ENCODE measurements around the gene FNTB. TPM values are rescaled to one million over a fixed set of nuclear protein-coding genes. Genes with fewer than 3 reads are reported as not detected.
A peak's percentile ranks its signal among the peaks of the same experiment; 100 is the strongest.

Gene FNTB
- total RNA-seq, 1 experiment from 2014 or later = 20.7 TPM

DNA sequence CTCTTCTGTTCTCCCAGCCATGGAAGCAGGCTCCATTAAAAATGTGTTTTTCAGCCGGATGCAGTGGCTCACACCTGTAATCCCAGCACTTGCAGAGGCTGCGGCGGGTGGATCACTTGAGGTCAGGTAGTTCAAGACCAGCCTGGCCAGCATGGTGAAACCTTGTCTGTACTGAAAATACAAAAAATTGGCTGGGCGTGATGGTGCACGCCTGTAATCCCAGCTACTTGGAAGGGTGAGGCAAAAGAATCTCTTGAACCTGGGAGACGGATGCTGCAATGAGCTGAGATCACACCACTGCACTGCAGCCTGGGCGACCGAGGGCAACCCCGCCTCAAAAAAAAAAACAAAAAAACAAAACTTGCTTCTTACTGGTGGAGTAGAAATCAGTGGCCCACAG is 39.8 kb downstream of the FNTB start:
- H4K20me1 ChIP-seq (ENCODE audit: control insufficient read depth, insufficient read depth, insufficient read length) = no peaks in the 10 kb centered on the region
- H3T11ph ChIP-seq (ENCODE audit: low read length) = no peak overlapping the region
- no peak overlapping the region for H2AK5ac ChIP-seq (ENCODE audit: insufficient read length, low read length)
- WGBS (ENCODE audit: extremely low coverage, insufficient read length, low lambda C conversion rate) = no CpG with 5 or more reads among the region's 9 CpGs
- no peak overlapping the region for H2BK12ac ChIP-seq (ENCODE audit: insufficient read length, low read depth, low read length)
- H3K27me3 ChIP-seq (ENCODE audit: insufficient read depth, low read length) = no peaks in the 10 kb centered on the region
- no peaks in the 10 kb centered on the region for H3K79me2 ChIP-seq (ENCODE audit: insufficient read depth, low read length)
- no peaks in the 10 kb centered on the region for H3K9me3 Mint-ChIP-seq
- no peak overlapping the region for H3K14ac ChIP-seq (ENCODE audit: insufficient read depth, low read length)
- no peak overlapping the region for H2BK120ac ChIP-seq (ENCODE audit: low read depth, low read length, poor library complexity, severe bottlenecking)
- no peak overlapping the region for H2BK15ac ChIP-seq (ENCODE audit: low read depth, low read length)
- H3K79me1 ChIP-seq (ENCODE audit: insufficient read depth, low read depth, low read length, poor library complexity, severe bottlenecking) = no peaks in the 10 kb centered on the region
- no peak overlapping the region for H3K27ac ChIP-seq (ENCODE audit: insufficient read length, low read depth, low read length)
- no peak overlapping the region for H3K23ac ChIP-seq (ENCODE audit: insufficient read length, low read depth, low read length)
- H3K4me1 ChIP-seq (ENCODE audit: insufficient read depth, low read length) = no peaks in the 10 kb centered on the region
- no peak overlapping the region for H4K91ac ChIP-seq (ENCODE audit: insufficient read length, low read depth, low read length)
- no peak overlapping the region; a peak in 1 of 5 replicates for H3K4me3 Mint-ChIP-seq
- H4K8ac ChIP-seq (replicated peaks; ENCODE audit: insufficient read length, low read depth, low read length) = no peak overlapping the region
- no peaks in the 10 kb centered on the region for H3K27me3 Mint-ChIP-seq (ENCODE audit: low read depth)
- DNase-seq = no peak
- no peaks in the 10 kb centered on the region for H3K23me2 ChIP-seq (ENCODE audit: insufficient read length, low read depth, low read length, poor library complexity, severe bottlenecking)
- H3K56ac ChIP-seq (ENCODE audit: insufficient read length, low read depth, low read length) = no peak overlapping the region
- TF ChIP-seq, protein P1, sequence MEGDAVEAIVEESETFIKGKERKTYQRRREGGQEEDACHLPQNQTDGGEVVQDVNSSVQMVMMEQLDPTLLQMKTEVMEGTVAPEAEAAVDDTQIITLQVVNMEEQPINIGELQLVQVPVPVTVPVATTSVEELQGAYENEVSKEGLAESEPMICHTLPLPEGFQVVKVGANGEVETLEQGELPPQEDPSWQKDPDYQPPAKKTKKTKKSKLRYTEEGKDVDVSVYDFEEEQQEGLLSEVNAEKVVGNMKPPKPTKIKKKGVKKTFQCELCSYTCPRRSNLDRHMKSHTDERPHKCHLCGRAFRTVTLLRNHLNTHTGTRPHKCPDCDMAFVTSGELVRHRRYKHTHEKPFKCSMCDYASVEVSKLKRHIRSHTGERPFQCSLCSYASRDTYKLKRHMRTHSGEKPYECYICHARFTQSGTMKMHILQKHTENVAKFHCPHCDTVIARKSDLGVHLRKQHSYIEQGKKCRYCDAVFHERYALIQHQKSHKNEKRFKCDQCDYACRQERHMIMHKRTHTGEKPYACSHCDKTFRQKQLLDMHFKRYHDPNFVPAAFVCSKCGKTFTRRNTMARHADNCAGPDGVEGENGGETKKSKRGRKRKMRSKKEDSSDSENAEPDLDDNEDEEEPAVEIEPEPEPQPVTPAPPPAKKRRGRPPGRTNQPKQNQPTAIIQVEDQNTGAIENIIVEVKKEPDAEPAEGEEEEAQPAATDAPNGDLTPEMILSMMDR (conservative IDR thresholded peaks at IDR 0.05) = no peak
- no peak overlapping the region for H2AFZ ChIP-seq (ENCODE audit: low read length)
- no peak overlapping the region for H3K4ac ChIP-seq (ENCODE audit: low read depth, low read length)
- peaks cover 1 to 32% (median 23%) of the 10 kb centered on the region in 3 experiments; a peak in 6 of 7 replicates for H3K36me3 Mint-ChIP-seq (ENCODE audit: insufficient read depth in 1 of 3, low read depth in 3 of 3)
- H2BK5ac ChIP-seq (ENCODE audit: insufficient read length, low read length) = no peak overlapping the region
- 0 out of 7 replicates have a peak overlapping the region, but pooled peaks of 1 of the 3 experiments have one; percentile 69 for H3K27ac Mint-ChIP-seq
- no peak overlapping the region for H4K5ac ChIP-seq (ENCODE audit: insufficient read length, low read depth, low read length)
- no peak overlapping the region for H3K4me2 ChIP-seq (ENCODE audit: insufficient read depth, insufficient read length, low read length)
- no peaks in the 10 kb centered on the region for H3K9me3 ChIP-seq (ENCODE audit: control insufficient read depth, low read depth, low read length)
- H3K9ac ChIP-seq (ENCODE audit: extremely low read depth, insufficient read length, low read length) = no peak overlapping the region
- H2BK20ac ChIP-seq (ENCODE audit: low read depth, low read length, poor library complexity, severe bottlenecking) = no peak overlapping the region
- H3K4me1 Mint-ChIP-seq = no peaks in the 10 kb centered on the region
- H3K18ac ChIP-seq (ENCODE audit: insufficient read length, low read depth, low read length) = no peak overlapping the region

All from H9 (cell line).